ENCODE results near the gene B4GALNT4. TPM values are rescaled to one million over a fixed set of nuclear protein-coding genes. Genes with fewer than 3 reads are reported as not detected.

Gene B4GALNT4
- total RNA-seq, 1 donor from 2014 or later: 16.4 TPM

DNA sequence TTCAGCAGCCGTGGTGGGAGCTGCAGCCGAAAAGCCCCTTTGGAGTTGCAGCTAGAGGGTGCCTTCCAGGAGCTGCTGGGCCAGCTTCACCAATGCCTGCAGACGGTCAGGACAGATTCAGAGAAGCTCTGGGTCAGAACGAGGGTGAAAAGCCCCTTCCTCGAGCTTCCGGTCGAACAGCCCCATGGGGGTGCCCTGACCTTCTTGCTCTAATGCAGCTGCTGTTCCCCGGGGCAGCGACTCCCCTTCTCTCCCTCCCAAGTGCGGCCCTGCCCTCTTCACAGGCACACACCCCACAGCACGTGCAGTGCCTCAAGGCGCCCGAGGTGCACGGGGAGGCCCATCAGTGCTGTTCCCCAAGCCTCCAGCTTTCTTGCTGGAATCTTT lies 39.0 kb upstream of the B4GALNT4 start:
- TF ChIP-seq EZH2phosphoT487 (IDR thresholded peaks at IDR 0.05) (no peak), EZH2 (IDR thresholded peaks at IDR 0.05) (no peak)
- TF ChIP-seq, protein P1, sequence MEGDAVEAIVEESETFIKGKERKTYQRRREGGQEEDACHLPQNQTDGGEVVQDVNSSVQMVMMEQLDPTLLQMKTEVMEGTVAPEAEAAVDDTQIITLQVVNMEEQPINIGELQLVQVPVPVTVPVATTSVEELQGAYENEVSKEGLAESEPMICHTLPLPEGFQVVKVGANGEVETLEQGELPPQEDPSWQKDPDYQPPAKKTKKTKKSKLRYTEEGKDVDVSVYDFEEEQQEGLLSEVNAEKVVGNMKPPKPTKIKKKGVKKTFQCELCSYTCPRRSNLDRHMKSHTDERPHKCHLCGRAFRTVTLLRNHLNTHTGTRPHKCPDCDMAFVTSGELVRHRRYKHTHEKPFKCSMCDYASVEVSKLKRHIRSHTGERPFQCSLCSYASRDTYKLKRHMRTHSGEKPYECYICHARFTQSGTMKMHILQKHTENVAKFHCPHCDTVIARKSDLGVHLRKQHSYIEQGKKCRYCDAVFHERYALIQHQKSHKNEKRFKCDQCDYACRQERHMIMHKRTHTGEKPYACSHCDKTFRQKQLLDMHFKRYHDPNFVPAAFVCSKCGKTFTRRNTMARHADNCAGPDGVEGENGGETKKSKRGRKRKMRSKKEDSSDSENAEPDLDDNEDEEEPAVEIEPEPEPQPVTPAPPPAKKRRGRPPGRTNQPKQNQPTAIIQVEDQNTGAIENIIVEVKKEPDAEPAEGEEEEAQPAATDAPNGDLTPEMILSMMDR (IDR thresholded peaks at IDR 0.05): no peak
- Histone ChIP-seq H3K27ac (no peak overlapping the region), H3K9me3 (ENCODE audit: low read depth) (no peaks in the 10 kb centered on the region), H3K27me3 (no peaks in the 10 kb centered on the region), H3K9ac (no peak overlapping the region), H4K20me1 (ENCODE audit: low read depth) (no peaks in the 10 kb centered on the region), H3K4me2 (no peak overlapping the region), H3F3A (ENCODE audit: low read depth) (peaks cover 18% of the 10 kb centered on the region), H3K79me2 (ENCODE audit: low read depth) (no peaks in the 10 kb centered on the region), H2AFZ (replicated peaks) (no peak overlapping the region), H3K4me3 (no peak overlapping the region), H3K4me1 (peaks cover 21% of the 10 kb centered on the region), H3K36me3 (no peaks in the 10 kb centered on the region)
- no peak for DNase-seq (ENCODE audit: low spot score)
- H3K27me3 Mint-ChIP-seq (ENCODE audit: insufficient read depth, low read depth): peaks cover 11% of the 10 kb centered on the region
- peaks cover 4% of the 10 kb centered on the region for H3K36me3 Mint-ChIP-seq
- peaks cover 25% of the 10 kb centered on the region for H3K9me3 Mint-ChIP-seq
- H3K27ac Mint-ChIP-seq: peak overlapping the region; percentile 60
- peaks cover 56% of the 10 kb centered on the region for H3K4me1 Mint-ChIP-seq
- H3K4me3 Mint-ChIP-seq: no peak overlapping the region

DNA sequence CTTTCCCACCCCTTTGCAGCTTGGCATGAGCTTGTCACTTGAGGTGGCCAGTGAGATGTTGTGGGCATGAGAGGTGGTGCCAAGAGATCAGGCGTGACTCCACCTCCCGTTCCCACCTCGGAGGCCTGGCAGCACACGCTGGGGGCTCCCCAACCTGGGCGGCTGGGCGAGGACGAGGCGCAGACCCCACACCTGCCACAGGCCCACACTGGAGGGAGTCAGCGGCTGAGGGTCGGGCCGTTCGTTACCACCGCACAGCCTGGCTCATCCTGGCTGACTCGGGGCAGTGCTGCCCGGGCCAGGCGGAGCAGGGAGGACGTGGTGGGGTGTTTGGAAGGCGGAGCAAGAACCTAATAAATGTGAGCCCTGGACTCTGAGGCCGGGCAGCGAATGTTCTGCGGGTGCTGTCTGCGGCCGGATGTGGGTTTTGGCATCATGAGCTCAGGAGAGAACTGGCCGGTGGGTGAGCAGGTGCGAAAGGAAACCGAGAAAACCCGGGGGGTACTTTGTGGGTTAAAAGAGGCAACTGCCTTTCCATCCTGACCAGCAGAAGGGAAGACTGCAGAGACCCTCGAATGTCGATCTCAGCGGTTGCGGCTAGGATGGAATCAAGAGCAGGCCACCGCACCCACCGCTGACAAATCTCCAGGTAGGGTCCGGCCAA lies 38.5 kb upstream of the B4GALNT4 start:
- Mint-ChIP-seq H3K27me3 (ENCODE audit: insufficient read depth, low read depth) (peaks cover 11% of the 10 kb centered on the region), H3K4me1 (peaks cover 58% of the 10 kb centered on the region), H3K9me3 (peaks cover 25% of the 10 kb centered on the region), H3K27ac (peak overlapping the region; percentile 78), H3K4me3 (no peak overlapping the region), H3K36me3 (peaks cover 4% of the 10 kb centered on the region)
- no peak overlapping the region for H3K4me2 ChIP-seq
- H3F3A ChIP-seq (ENCODE audit: low read depth): peaks cover 23% of the 10 kb centered on the region
- H3K9ac ChIP-seq: no peak overlapping the region
- TF ChIP-seq EZH2phosphoT487 (IDR thresholded peaks at IDR 0.05): no peak
- TF ChIP-seq EZH2 (IDR thresholded peaks at IDR 0.05): no peak
- TF ChIP-seq, protein P1 (IDR thresholded peaks at IDR 0.05): no peak
- H3K36me3 ChIP-seq: no peaks in the 10 kb centered on the region
- no peaks in the 10 kb centered on the region for H4K20me1 ChIP-seq (ENCODE audit: low read depth)
- H3K4me1 ChIP-seq: peaks cover 26% of the 10 kb centered on the region
- no peaks in the 10 kb centered on the region for H3K79me2 ChIP-seq (ENCODE audit: low read depth)
- no peak overlapping the region for H3K4me3 ChIP-seq
- H3K27me3 ChIP-seq: no peaks in the 10 kb centered on the region
- H3K27ac ChIP-seq: no peak overlapping the region
- no peak overlapping the region for H2AFZ ChIP-seq (replicated peaks)
- DNase-seq (ENCODE audit: low spot score): no peak
- H3K9me3 ChIP-seq (ENCODE audit: low read depth): no peaks in the 10 kb centered on the region

DNA sequence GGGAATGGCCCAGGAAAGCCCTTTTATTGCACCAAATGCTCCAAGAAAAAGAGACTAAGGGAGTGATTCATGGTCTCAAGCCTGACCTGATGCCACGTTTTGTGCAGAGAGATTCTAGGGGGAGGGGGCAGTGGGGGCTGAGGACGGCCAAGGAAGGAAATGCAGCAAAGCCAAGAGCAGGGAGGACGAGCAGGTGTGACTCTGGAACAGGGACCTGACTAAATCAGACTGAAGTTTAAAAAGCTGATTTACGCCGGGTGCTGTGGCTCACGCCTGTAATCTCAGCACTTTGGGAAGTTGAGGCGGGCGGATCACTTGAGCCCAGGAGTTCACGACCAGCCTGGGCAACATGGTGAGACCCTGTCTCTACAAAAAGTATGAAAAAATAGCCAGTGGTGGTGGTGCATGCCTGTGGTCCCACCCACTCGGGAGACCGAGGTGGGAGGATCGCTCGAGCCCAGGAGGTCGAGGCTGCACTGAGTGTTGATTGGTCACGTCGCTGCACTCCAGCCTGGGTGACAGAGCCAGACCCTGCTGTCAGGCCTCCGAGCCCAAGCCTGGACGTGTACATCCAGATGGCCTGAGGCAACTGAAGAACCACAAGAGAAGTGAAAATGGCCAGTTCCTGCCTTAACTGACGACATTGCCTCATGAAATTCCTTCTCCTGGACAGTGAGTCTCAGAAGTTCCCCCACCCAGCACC lies 37.8 kb upstream of the B4GALNT4 start:
- Histone ChIP-seq H3K27ac (no peak overlapping the region), H2AFZ (replicated peaks) (no peak overlapping the region), H3K4me1 (peaks cover 33% of the 10 kb centered on the region), H3K9me3 (ENCODE audit: low read depth) (no peaks in the 10 kb centered on the region), H3K9ac (no peak overlapping the region), H3K4me3 (no peak overlapping the region), H3K4me2 (no peak overlapping the region), H3K27me3 (no peaks in the 10 kb centered on the region), H4K20me1 (ENCODE audit: low read depth) (no peaks in the 10 kb centered on the region), H3K79me2 (ENCODE audit: low read depth) (no peaks in the 10 kb centered on the region), H3K36me3 (no peaks in the 10 kb centered on the region), H3F3A (ENCODE audit: low read depth) (peaks cover 29% of the 10 kb centered on the region)
- peaks cover 59% of the 10 kb centered on the region for H3K4me1 Mint-ChIP-seq
- no peak for TF ChIP-seq EZH2phosphoT487 (IDR thresholded peaks at IDR 0.05)
- TF ChIP-seq EZH2 (IDR thresholded peaks at IDR 0.05): no peak
- TF ChIP-seq, protein P1 (IDR thresholded peaks at IDR 0.05): no peak
- H3K27me3 Mint-ChIP-seq (ENCODE audit: insufficient read depth, low read depth): peaks cover 11% of the 10 kb centered on the region
- H3K4me3 Mint-ChIP-seq: no peak overlapping the region
- no peak for DNase-seq (ENCODE audit: low spot score)
- peaks cover 4% of the 10 kb centered on the region for H3K36me3 Mint-ChIP-seq
- H3K27ac Mint-ChIP-seq: peak overlapping the region; percentile 78
- H3K9me3 Mint-ChIP-seq: peaks cover 25% of the 10 kb centered on the region

Data from neural progenitor cell (in vitro differentiated cells).